HepG2 (cell line): Measurements from ENCODE around the gene ZNF524. TPM values are rescaled to one million over a fixed set of nuclear protein-coding genes. Genes with fewer than 3 reads are reported as not detected.

ENCODE experiments used
- FIP1L1 ChIP-seq: fragments of 200-400 bp; formaldehyde crosslinking; IDR thresholded peaks from 2 replicates; pipeline ENCODE4 v1.6.1; 2018; ENCODE audit warnings: low read depth, mild to moderate bottlenecking, low read length, moderate library complexity, borderline replicate concordance; ENCODE audit not compliant: insufficient read depth
- FOSL1 ChIP-seq: sonication (generic); formaldehyde crosslinking; IDR thresholded peaks from 2 replicates; pipeline ENCODE4 v1.9.0; 2021; ENCODE audit warnings: missing genetic modification reagents, borderline replicate concordance
- IKZF4 ChIP-seq: sonication (generic); formaldehyde crosslinking; IDR thresholded peaks from 2 replicates; pipeline ENCODE4 v1.5.1; 2020; ENCODE audit warnings: borderline replicate concordance, mild to moderate bottlenecking, low read depth, missing genetic modification reagents; ENCODE audit errors: not compliant biosample characterization
- NFATC3 ChIP-seq: sonication (generic); formaldehyde crosslinking; IDR thresholded peaks from 2 replicates; pipeline ENCODE4 v1.5.1; 2020; ENCODE audit warnings: mild to moderate bottlenecking, missing genetic modification reagents
- PCBP2 ChIP-seq: fragments of 200-400 bp; formaldehyde crosslinking; optimal IDR thresholded peaks from 2 replicates; pipeline ENCODE3; 2018; ENCODE audit warnings: low read length, low read depth; ENCODE audit not compliant: poor library complexity, severe bottlenecking
- TAF1 ChIP-seq: sonication (generic); formaldehyde crosslinking; IDR thresholded peaks from 2 replicates; pipeline ENCODE4 v1.4.0; 2020; ENCODE audit warnings: missing genetic modification reagents
- ZMAT3 ChIP-seq: sonication (generic); formaldehyde crosslinking; conservative IDR thresholded peaks from 2 replicates; pipeline ENCODE4 v1.7.0; 2021; ENCODE audit warnings: missing genetic modification reagents
- ZNF550 ChIP-seq: sonication (generic); formaldehyde crosslinking; IDR thresholded peaks from 2 replicates; pipeline ENCODE4 v1.4.0; 2020; ENCODE audit warnings: mild to moderate bottlenecking, missing genetic modification reagents, borderline replicate concordance
- ZNF563 ChIP-seq: sonication (generic); formaldehyde crosslinking; IDR thresholded peaks from 2 replicates; pipeline ENCODE4 v1.8.0; 2022; ENCODE audit warnings: mild to moderate bottlenecking, moderate library complexity, missing genetic modification reagents
- ZNF652 ChIP-seq: IDR thresholded peaks from 2 replicates; pipeline ENCODE4 v1.6.1; 2016; ENCODE audit warnings: low read depth, borderline replicate concordance
- ZNF660 ChIP-seq: sonication (generic); formaldehyde crosslinking; IDR thresholded peaks from 2 replicates; pipeline ENCODE4 v1.5.1; 2020; ENCODE audit warnings: mild to moderate bottlenecking, low read depth, missing genetic modification reagents, borderline replicate concordance
- ZNF737 ChIP-seq: sonication (generic); formaldehyde crosslinking; IDR thresholded peaks from 2 replicates; pipeline ENCODE4 v1.5.0; 2020; ENCODE audit warnings: missing genetic modification reagents, mild to moderate bottlenecking, borderline replicate concordance
- ZNF761 ChIP-seq: sonication (generic); formaldehyde crosslinking; conservative IDR thresholded peaks from 2 replicates; pipeline ENCODE4 v1.4.0; 2020; ENCODE audit warnings: mild to moderate bottlenecking, missing genetic modification reagents
- ZNF891 ChIP-seq: sonication (generic); formaldehyde crosslinking; IDR thresholded peaks from 2 replicates; pipeline ENCODE4 v1.5.0; 2020; ENCODE audit warnings: mild to moderate bottlenecking, missing genetic modification reagents
- ZSCAN12 ChIP-seq: sonication (generic); formaldehyde crosslinking; IDR thresholded peaks from 2 replicates; pipeline ENCODE4 v1.9.0; 2021; ENCODE audit warnings: mild to moderate bottlenecking, missing genetic modification reagents
- polyA plus RNA-seq, 8 experiments: library from polyadenylated mRNA; depleted of rRNA in 3 of 8; stranded (reverse) in 7 of 8; unstranded in 1 of 8; fragments of >200 nt; fragmentation: Illumina TruSeq in 4 of 8; extraction: Trizol in 4 of 8; gene quantifications; 2 replicates each; pipeline versions ENCODE4 v1.2.1 to v1.2.3, GENCODE V29; 2011 to 2016; ENCODE audit warnings: low read depth in 4 of 8, missing spikeins in 1 of 8, mixed read lengths in 1 of 8; ENCODE audit not compliant: insufficient read depth in 1 of 8
- total RNA-seq, 5 experiments: library from RNA; depleted of rRNA; stranded (reverse); fragments of >200 nt; fragmentation: Illumina TruSeq; extraction: Trizol; gene quantifications; 2 replicates each; pipeline ENCODE4 v1.2.3, GENCODE V29; 2016; ENCODE audit warnings: low read depth in 1 of 5
- TF ChIP-seq, protein P1 (sequence below): sonication (generic); formaldehyde crosslinking; IDR thresholded peaks from 2 replicates; pipeline ENCODE4 v1.4.0; 2020; ENCODE audit warnings: missing genetic modification reagents, borderline replicate concordance
- TF ChIP-seq, protein P2 (sequence below): fragments of 450-650 bp; IDR thresholded peaks from 2 replicates; pipeline ENCODE4 v1.6.1; 2016
- TF ChIP-seq, protein P3 (sequence below): sonication (generic); formaldehyde crosslinking; IDR thresholded peaks from 2 replicates; pipeline ENCODE4 v1.5.0; 2020; ENCODE audit warnings: mild to moderate bottlenecking, missing genetic modification reagents
- TF ChIP-seq, protein P4 (sequence below): sonication (generic); formaldehyde crosslinking; IDR thresholded peaks from 2 replicates; pipeline ENCODE4 v1.9.0; 2021; ENCODE audit warnings: missing genetic modification reagents, mild to moderate bottlenecking, borderline replicate concordance

Gene ZNF524
- total and polyA plus RNA-seq, 2 of the 13 experiments (the other 11 are each of a cell fraction or from before 2014, with no cell fraction given) = 3.2 to 4.6 TPM

DNA sequence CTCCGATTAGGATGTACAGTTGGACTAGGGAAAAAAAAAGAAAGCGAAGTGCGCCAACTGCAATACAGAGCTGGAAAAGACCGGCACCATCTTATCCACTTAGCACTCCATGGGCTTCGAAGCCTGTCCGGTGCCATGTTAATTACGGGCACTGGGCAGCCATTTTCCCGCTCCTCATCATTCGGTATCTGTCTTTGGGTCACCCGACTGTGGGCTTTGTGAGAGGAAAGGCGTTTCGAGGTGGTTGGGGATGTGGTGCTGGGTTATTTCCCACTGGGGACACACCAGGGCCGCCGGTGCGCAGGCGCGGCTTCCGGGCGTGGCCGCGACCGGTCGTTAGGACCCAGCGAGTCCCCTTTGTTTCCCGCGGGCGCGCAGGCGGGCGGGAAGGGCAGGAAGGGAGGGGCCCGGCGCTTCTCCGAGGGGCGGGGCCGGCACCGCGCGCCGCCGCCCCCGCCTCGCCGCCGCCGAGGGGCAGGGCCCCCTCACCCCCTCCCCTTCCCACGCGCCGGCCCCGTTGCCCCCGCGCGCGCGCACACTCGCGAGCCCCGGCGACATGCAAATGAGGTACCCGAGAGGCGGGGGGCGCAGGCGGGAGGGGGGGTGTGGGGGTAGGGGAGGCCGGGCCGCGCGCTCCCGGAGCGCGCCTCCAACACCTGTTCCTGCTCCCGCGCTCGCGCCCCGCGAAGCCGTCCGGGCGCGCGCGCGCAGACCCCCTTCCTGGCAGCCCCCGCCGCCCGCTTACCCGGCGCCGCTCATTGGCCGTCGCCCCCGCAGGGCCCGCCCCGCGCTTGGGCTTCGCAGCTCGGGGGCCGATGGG is at the start of gene ZNF524 (continued):
- TF ChIP-seq ZNF652 (no peak), IKZF4 (CRISPR knock-in tag) (no peak), NFATC3 (CRISPR knock-in tag) (no peak), PCBP2 (no peak), ZNF550 (no peak), ZNF660 (CRISPR knock-in tag) (no peak), ZNF737 (CRISPR knock-in tag) (no peak), ZNF563 (CRISPR knock-in tag) (0 out of 2 replicates have a peak, but pooled peaks have one; percentile 11), ZNF891 (CRISPR knock-in tag) (no peak; the same call in 1 of the 2 replicates), FIP1L1 (no peak), ZSCAN12 (CRISPR knock-in tag) (no peak), FOSL1 (CRISPR knock-in tag) (no peak), ZNF761 (0 out of 2 replicates have a peak, but pooled peaks have one; percentile 42), ZMAT3 (CRISPR knock-in tag) (no peak; the same call in 1 of the 2 replicates), TAF1 (CRISPR knock-in tag) (no peak; the same call in 1 of the 2 replicates)
- TF ChIP-seq, protein P1, sequence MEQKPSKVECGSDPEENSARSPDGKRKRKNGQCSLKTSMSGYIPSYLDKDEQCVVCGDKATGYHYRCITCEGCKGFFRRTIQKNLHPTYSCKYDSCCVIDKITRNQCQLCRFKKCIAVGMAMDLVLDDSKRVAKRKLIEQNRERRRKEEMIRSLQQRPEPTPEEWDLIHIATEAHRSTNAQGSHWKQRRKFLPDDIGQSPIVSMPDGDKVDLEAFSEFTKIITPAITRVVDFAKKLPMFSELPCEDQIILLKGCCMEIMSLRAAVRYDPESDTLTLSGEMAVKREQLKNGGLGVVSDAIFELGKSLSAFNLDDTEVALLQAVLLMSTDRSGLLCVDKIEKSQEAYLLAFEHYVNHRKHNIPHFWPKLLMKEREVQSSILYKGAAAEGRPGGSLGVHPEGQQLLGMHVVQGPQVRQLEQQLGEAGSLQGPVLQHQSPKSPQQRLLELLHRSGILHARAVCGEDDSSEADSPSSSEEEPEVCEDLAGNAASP (CRISPR knock-in tag) = 0 out of 2 replicates have a peak, but pooled peaks have one; percentile 8
- TF ChIP-seq, protein P2, sequence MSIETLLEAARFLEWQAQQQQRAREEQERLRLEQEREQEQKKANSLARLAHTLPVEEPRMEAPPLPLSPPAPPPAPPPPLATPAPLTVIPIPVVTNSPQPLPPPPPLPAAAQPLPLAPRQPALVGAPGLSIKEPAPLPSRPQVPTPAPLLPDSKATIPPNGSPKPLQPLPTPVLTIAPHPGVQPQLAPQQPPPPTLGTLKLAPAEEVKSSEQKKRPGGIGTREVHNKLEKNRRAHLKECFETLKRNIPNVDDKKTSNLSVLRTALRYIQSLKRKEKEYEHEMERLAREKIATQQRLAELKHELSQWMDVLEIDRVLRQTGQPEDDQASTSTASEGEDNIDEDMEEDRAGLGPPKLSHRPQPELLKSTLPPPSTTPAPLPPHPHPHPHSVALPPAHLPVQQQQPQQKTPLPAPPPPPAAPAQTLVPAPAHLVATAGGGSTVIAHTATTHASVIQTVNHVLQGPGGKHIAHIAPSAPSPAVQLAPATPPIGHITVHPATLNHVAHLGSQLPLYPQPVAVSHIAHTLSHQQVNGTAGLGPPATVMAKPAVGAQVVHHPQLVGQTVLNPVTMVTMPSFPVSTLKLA = no peak
- TF ChIP-seq, protein P3, sequence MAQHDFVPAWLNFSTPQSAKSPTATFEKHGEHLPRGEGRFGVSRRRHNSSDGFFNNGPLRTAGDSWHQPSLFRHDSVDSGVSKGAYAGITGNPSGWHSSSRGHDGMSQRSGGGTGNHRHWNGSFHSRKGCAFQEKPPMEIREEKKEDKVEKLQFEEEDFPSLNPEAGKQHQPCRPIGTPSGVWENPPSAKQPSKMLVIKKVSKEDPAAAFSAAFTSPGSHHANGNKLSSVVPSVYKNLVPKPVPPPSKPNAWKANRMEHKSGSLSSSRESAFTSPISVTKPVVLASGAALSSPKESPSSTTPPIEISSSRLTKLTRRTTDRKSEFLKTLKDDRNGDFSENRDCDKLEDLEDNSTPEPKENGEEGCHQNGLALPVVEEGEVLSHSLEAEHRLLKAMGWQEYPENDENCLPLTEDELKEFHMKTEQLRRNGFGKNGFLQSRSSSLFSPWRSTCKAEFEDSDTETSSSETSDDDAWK (CRISPR knock-in tag) = no peak
- TF ChIP-seq, protein P4, sequence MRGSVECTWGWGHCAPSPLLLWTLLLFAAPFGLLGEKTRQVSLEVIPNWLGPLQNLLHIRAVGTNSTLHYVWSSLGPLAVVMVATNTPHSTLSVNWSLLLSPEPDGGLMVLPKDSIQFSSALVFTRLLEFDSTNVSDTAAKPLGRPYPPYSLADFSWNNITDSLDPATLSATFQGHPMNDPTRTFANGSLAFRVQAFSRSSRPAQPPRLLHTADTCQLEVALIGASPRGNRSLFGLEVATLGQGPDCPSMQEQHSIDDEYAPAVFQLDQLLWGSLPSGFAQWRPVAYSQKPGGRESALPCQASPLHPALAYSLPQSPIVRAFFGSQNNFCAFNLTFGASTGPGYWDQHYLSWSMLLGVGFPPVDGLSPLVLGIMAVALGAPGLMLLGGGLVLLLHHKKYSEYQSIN = no peak
